Stimulated activated naive CD8-positive, alpha-beta T cell treated with anti-CD3 and anti-CD28 coated beads, Interleukin-15, Interleukin-2, amounts not matched to agents 100 ng/mL and 50 ng/mL, for 24 hours (primary cell): ENCODE data around the gene RSRP1.
A peak's percentile ranks its signal among the peaks of the same experiment; 100 is the strongest.

Experiments used
- H3K27ac Mint-ChIP-seq: one replicate; pipeline ENCODE4 v1.8.0; 2021; ENCODE audit warnings: mild to moderate bottlenecking, mixed read lengths
- H3K27me3 Mint-ChIP-seq: one replicate; pipeline ENCODE4 v1.8.0; 2021; ENCODE audit warnings: mixed read lengths
- H3K36me3 Mint-ChIP-seq: one replicate; pipeline ENCODE4 v1.8.0; 2021; ENCODE audit warnings: low read depth, mixed read lengths
- H3K4me1 Mint-ChIP-seq: one replicate; pipeline ENCODE4 v1.8.0; 2021; ENCODE audit warnings: low read depth, mixed read lengths
- H3K4me3 Mint-ChIP-seq: one replicate; pipeline ENCODE4 v1.8.0; 2021; ENCODE audit warnings: mild to moderate bottlenecking, mixed read lengths
- H3K9me3 Mint-ChIP-seq: one replicate; pipeline ENCODE4 v1.8.0; 2021; ENCODE audit warnings: mixed read lengths

Gene RSRP1

DNA sequence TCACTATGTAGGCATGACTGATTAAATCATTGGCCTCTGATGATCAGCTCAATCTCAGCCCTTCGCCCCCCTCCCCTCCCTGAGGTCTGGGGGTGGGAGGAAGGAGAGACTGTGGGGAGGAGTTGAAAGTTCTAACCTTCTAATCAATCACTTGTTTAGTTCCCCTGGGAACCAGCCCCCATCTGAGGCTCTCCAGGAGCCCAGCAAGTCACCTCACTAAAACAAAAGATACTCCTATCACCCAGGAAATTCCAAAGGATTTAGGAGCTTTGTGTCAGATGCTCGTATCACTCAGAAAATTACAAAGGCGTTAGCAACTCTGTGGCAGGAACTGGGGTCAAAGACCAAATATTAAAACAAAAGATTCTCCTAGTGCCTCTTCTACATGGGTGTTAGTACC, 36.5 kb downstream of the RSRP1 start:
- Mint-ChIP-seq H3K4me3 (no peak overlapping the region), H3K27ac (no peak overlapping the region), H3K9me3 (no peaks in the 10 kb centered on the region), H3K36me3 (no peaks in the 10 kb centered on the region), H3K4me1 (no peaks in the 10 kb centered on the region), H3K27me3 (peaks cover 5% of the 10 kb centered on the region)

DNA sequence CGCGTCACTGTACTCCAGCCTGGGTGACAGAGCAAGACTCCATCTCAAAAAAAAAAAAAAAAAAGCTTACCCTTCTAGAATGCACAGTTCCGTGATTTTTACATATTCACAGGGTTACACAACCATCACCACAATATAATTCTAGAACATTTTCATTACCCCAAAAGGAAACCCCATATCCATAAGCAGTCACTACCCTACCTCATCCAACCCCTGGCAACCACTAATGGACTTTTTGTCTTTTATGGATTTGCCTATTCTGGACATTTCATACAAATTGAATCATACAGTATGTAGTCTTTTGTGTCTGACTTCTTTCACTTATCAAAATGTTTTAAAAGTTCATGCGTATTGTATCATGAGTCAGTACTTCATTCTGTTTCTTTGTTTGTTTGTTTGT, 37.7 kb downstream of the RSRP1 start:
- Mint-ChIP-seq H3K4me3 (no peak overlapping the region), H3K4me1 (no peaks in the 10 kb centered on the region), H3K9me3 (no peaks in the 10 kb centered on the region), H3K27ac (no peak overlapping the region), H3K36me3 (no peaks in the 10 kb centered on the region), H3K27me3 (peaks cover 14% of the 10 kb centered on the region)

DNA sequence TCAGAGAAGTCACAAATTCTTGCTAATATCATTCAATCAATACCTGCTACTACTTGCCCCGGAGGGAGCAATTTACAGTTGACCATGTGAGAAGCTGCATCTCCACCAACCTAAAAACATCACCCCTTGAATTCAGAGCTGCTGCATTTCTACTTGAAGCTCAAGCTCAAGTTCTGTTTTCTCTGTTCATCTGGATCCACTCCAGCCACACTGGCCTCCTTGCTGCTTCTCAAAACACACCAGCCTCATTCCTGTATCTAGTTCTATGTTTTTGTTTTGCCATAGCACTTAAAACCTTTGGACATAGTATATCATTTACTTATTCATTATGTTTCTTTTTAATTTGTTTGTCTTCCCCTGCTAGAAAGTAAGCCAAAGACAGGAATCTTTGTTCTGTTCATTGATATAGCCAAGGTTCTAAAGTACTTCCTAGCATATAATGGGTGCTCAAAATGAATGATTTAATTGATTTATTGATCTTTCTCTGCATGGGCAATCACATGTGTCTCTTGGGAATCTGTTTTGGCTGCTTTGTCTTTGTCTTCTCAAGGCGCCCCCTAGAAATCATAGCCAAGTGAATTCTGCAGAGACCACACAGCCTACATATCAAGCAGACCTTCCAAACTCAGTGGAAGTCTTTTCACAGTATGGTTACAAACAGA, 38.6 kb downstream of the RSRP1 start:
- no peak overlapping the region for H3K27ac Mint-ChIP-seq
- H3K36me3 Mint-ChIP-seq = no peaks in the 10 kb centered on the region
- no peak overlapping the region for H3K4me3 Mint-ChIP-seq
- H3K4me1 Mint-ChIP-seq = no peaks in the 10 kb centered on the region
- no peaks in the 10 kb centered on the region for H3K9me3 Mint-ChIP-seq
- H3K27me3 Mint-ChIP-seq = peaks cover 14% of the 10 kb centered on the region

DNA sequence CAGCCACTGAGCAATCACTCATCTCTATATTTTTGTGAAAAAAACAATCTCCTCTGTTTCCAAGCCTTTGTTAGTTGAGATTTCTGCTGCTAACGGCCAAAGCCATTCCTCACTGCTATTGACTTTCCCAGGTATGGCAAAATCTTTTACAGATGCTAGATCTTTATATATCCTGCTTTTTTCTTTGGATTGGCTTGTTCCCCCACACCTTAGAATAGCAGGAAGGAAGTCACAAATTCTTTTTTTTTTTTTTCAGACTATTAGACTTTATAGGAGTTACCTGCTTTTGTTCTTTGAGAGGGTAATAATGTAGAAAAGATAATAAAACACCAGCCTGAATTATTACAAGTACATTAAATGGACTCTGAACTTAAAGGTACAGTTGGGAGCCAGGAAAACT, 39.2 kb downstream of the RSRP1 start:
- Mint-ChIP-seq H3K36me3 (no peaks in the 10 kb centered on the region), H3K27ac (no peak overlapping the region), H3K9me3 (no peaks in the 10 kb centered on the region), H3K4me1 (no peaks in the 10 kb centered on the region), H3K27me3 (peaks cover 14% of the 10 kb centered on the region), H3K4me3 (no peak overlapping the region)

DNA sequence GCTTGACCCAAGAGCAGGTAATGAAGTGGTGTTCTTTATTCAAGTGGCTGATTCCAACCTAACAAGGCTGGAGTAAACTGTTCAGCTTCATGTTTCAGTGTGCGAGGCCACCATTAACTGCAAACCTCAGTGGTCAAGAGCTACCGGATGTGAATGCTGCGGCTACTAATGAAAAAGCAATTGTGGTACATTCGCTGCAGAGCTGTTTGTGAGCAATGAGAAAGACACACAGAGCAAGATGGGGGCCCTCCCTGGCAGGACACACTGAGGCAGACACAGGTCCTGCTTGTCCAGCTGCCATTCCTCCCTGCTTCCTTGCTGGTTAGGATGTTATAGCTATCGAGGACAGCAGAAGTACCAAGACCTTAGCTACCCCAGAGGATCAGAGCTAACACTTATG, 41.1 kb downstream of the RSRP1 start:
- H3K36me3 Mint-ChIP-seq = no peaks in the 10 kb centered on the region
- peaks cover 14% of the 10 kb centered on the region for H3K27me3 Mint-ChIP-seq
- H3K9me3 Mint-ChIP-seq = no peaks in the 10 kb centered on the region
- no peaks in the 10 kb centered on the region for H3K4me1 Mint-ChIP-seq
- no peak overlapping the region for H3K4me3 Mint-ChIP-seq
- H3K27ac Mint-ChIP-seq = no peak overlapping the region

DNA sequence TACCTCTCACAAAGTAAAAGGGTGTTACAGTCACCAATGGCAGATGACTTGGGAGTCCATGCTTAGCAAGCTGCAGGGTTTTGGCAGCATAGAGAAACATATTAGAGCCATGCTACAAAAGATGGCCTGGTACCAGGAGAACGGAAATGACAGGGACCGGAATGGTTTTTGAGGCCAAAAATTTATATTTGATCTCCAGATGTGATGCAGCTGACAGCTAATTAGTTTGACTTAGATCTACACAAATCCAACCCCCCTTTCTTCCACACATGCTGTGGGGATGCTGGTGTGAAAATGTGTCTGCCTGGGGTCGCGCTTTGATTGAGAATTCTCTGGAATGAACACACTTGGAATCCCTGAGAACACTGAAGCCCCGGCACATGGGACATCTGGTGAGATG, 41.5 kb downstream of the RSRP1 start:
- H3K9me3 Mint-ChIP-seq = no peaks in the 10 kb centered on the region
- peaks cover 14% of the 10 kb centered on the region for H3K27me3 Mint-ChIP-seq
- H3K36me3 Mint-ChIP-seq = no peaks in the 10 kb centered on the region
- no peak overlapping the region for H3K4me3 Mint-ChIP-seq
- H3K4me1 Mint-ChIP-seq = no peaks in the 10 kb centered on the region
- no peak overlapping the region for H3K27ac Mint-ChIP-seq

DNA sequence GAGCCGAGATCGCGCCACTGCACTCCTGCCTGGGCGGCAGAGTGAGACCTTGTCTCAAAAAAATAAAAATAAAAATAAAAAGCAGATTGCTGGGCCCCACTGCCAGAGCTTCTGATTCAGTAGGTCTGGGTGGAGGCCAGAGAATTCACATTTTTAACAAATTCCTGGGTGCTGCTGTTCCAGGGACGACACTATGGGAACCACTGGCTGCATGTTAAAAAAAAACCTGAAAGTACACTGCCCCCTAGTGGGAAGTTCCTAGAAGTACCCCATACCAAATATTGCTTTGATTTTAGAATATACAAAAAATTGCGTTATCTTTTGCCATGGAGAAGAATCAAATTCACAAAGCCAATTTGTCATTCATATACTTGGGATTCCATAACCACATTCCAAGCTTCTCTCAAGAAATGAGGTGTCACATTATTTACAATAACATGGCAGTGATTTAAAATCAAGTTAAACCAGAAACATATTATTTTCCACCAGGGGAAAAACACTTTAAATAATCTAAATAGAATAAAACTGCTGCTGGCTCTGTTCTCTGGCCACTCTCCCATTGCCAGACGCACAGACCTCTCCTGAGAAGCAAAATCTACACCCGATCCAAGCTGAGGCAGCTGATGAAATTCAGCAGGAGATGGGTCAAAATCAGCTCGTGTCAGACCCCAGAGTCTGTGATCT, 42.3 kb downstream of the RSRP1 start:
- Mint-ChIP-seq H3K4me1 (no peaks in the 10 kb centered on the region), H3K27me3 (peaks cover 10% of the 10 kb centered on the region), H3K36me3 (no peaks in the 10 kb centered on the region), H3K27ac (no peak overlapping the region), H3K9me3 (no peaks in the 10 kb centered on the region), H3K4me3 (no peak overlapping the region)

DNA sequence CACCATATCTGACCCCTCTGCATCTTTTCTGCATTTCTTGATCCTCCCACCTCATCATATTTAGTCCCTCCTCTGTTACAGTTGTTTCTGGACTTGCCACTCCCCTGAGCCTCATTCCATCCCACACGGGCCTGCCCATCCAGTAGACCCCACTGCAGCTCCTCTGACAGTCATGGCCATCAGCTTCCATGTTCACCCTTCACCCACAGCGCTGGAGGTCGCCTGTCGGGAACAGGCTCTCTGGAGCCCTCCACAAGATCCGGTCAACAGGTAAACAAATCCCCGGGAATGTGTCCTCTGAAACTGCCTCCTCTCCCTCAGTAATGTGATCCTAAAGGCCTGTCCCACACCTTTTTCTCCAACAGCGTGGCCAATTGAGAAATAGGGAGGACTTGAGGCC, 46.2 kb downstream of the RSRP1 start:
- Mint-ChIP-seq H3K27ac (no peak overlapping the region), H3K36me3 (no peaks in the 10 kb centered on the region), H3K4me1 (peaks cover 16% of the 10 kb centered on the region), H3K9me3 (no peaks in the 10 kb centered on the region), H3K4me3 (no peak overlapping the region), H3K27me3 (peaks cover 10% of the 10 kb centered on the region)

DNA sequence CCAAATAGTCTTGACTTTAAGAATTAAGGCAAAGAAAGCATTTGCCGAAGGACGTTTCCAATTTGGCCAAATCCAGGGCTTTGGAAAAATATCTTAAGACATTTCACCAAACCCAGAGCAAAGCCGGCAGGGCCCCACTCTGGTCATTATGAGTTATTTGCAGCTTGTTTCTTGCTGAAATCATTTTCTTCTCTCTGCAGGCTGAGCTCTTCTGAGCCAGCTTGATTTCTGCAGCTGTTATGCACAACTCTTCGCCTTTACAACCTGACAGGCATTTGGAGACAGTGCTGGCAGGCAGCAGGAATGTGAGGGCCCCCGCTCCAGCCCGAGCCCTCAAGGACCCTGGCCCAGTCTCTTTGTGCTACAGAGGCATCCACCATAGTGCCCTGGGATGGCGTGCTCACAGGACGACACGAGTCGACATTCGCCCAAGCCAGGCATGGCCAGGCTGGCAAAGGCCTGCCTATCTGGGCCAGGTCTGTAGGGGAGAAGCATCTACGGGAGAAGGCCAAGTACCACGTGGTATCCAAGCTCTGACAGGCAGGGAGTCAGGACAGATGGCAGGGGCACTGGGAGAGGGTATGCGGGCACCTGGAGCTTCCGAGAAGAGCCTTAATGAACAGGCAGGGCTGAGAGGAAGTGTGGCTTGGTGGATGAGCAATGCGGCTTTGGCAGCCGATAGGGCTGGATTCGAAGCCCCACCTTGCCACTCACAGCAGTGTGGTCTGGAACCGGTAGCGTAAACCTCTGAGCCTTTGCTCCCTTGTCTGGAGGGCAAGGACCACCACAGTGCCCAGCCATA, 47.2 kb downstream of the RSRP1 start:
- peaks cover 16% of the 10 kb centered on the region for H3K4me1 Mint-ChIP-seq
- no peaks in the 10 kb centered on the region for H3K36me3 Mint-ChIP-seq
- no peak overlapping the region for H3K4me3 Mint-ChIP-seq
- H3K9me3 Mint-ChIP-seq = no peaks in the 10 kb centered on the region
- H3K27ac Mint-ChIP-seq = no peak overlapping the region
- peaks cover 2% of the 10 kb centered on the region for H3K27me3 Mint-ChIP-seq

DNA sequence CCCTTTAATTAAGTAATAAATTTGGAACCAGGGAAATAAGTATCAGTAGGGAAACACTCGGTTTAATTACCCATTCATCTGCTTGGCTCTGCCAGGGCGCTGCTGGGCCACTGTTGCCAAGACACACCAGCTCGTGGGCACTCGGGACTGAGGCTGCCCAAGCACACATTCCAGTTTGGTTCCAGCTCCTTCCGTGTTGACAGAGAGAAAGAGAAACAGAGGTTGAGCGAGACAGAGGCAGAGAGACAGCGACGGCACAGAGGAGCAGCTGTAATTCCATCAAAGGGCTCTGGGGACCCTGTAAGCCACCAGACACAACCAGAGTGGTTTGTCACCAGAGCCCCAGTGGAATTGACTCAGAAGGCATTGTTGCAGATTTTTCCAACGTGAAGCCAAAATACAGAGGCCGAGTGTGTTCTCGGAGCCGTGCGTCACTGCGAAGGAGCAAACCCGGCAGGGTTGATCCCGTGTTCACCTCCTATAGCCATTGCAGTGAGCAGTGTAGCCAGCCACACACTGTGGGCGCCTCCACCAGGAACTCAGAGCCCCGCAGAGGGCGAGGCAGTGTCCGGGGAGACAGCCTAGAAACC, 48.5 kb downstream of the RSRP1 start:
- Mint-ChIP-seq H3K4me1 (peaks cover 16% of the 10 kb centered on the region), H3K27ac (peak overlapping the region; percentile 33), H3K9me3 (no peaks in the 10 kb centered on the region), H3K4me3 (peak overlapping the region; percentile 5), H3K27me3 (no peaks in the 10 kb centered on the region), H3K36me3 (no peaks in the 10 kb centered on the region)

DNA sequence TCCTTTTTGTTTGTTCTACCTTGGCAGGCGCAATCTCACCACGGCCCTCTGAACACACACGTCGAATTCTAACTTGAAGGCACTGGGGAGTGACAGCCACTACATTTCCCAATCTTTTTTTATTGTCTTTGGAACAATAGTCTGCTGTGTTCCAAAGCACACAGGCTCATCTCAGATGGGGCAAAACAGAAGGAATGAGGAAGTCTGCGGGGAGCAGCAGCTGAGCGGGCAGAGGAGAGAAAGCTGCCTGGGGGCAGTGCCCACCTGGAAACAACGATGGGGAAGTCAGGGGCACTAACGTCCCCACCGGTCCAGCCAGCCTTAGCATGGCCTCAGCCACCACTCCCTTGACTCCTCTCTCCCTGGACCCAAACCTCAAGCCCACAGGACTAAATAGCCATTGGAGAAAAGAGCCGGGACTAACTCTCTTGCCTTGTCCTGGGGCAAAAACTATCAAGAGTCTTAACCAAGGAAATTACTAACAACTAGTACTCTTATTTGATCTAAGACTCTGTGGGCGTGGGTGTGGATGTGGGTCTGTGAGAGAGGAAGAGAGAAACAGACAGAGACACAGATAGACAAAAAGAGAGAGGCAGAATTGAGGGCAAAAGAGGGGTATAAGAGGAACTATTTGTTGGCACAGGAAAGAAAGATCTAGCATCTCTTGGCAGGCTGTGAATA, 49.1 kb downstream of the RSRP1 start:
- no peaks in the 10 kb centered on the region for H3K36me3 Mint-ChIP-seq
- peaks cover 16% of the 10 kb centered on the region for H3K4me1 Mint-ChIP-seq
- no peaks in the 10 kb centered on the region for H3K9me3 Mint-ChIP-seq
- peak overlapping the region; percentile 5 for H3K4me3 Mint-ChIP-seq
- H3K27ac Mint-ChIP-seq = peak overlapping the region; percentile 33
- no peaks in the 10 kb centered on the region for H3K27me3 Mint-ChIP-seq

DNA sequence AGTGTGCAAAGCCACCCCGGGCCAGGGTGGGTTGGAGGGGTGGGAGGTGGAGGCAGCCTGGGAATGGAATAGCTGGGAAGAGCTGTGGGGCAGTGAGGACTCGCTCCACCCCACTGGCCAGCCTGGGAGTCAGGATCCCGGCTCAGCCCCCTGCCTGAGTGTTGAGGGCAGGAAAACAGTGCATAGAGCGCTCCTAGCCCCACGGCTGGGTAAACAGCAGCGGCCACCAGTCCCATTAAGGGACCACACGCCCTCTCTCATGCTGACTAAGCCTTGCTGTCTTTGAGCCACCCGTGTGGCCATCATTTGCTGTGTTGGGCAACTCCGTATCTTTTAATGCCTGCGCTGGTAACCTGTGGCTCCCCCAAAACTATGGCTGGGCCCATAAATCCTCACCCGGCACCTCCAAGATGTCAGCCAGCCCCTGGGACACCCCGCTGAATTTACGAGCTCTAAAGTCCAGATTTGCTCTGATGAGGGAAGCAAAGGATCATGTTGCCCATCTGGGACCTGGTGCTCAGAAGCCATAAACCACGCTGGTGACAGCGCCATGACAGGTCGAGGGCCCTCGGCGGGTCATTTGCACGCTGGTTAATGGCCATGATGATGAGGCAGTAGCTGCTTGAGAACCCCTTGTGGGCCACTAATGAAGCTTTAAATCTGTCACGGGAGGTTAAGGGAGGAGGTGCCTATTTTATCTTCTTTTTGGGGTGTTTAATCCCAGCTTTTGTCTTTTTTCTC, 49.8 kb downstream of the RSRP1 start:
- no peaks in the 10 kb centered on the region for H3K36me3 Mint-ChIP-seq
- no peak overlapping the region for H3K27ac Mint-ChIP-seq
- H3K27me3 Mint-ChIP-seq = no peaks in the 10 kb centered on the region
- peaks cover 16% of the 10 kb centered on the region for H3K4me1 Mint-ChIP-seq
- H3K9me3 Mint-ChIP-seq = no peaks in the 10 kb centered on the region
- H3K4me3 Mint-ChIP-seq = no peak overlapping the region

DNA sequence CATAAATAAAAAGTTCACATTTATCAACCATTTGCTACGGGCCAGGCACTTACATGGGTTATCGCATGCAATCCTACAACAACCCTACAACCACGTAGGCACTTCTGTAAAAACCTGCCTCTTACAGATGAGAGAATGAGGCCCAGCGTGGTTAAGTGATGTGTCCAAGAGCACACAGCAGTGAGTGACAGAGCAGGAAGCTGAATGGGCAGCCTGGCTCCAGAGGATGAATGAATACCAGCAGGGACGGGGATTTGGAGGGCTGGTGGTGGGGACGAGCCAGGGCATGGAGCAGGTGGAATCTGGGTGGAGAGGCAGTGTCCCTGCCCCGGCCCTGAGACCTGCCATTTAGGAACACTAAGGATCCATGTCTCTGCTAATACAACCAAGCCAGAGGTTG, 50.4 kb downstream of the RSRP1 start:
- Mint-ChIP-seq H3K27ac (no peak overlapping the region), H3K36me3 (no peaks in the 10 kb centered on the region), H3K4me3 (no peak overlapping the region), H3K27me3 (no peaks in the 10 kb centered on the region), H3K4me1 (peaks cover 16% of the 10 kb centered on the region), H3K9me3 (no peaks in the 10 kb centered on the region)

DNA sequence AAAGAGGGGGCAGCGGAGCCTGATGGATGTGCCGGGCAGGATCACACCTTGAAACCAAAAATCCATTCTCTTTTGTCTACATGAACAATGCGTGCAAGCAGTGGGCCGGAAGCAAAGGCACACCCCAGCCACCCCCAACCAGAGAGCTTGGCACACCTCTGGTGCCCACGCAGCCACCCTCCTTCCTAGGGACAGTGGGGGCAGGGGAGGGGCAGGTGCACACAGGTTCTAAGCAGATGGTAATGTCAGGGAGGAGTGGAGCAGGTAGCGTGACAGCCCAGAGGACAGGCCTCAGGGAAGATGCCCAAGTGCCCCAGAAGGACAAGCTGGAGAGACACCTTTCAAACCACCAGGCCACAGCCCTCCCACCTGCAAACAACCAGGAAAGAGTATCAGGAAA, 51.4 kb downstream of the RSRP1 start:
- Mint-ChIP-seq H3K4me1 (peaks cover 16% of the 10 kb centered on the region), H3K27ac (no peak overlapping the region), H3K36me3 (no peaks in the 10 kb centered on the region), H3K9me3 (no peaks in the 10 kb centered on the region), H3K4me3 (no peak overlapping the region), H3K27me3 (no peaks in the 10 kb centered on the region)
